ENCODE data around the gene GATAD2A. TPM values are rescaled to one million over a fixed set of nuclear protein-coding genes. Genes with fewer than 3 reads are reported as not detected.
A peak's percentile ranks its signal among the peaks of the same experiment; 100 is the strongest.

GATAD2A gene
- total and polyA plus RNA-seq, 9 of the 15 experiments (the other 6 are each of a cell fraction or from before 2014, with no cell fraction given): 2.4 to 226 (median 44.2) TPM

- TF ChIP-seq BCLAF1 (IDR thresholded peaks at IDR 0.05; ENCODE audit: borderline replicate concordance in 1 of 2, control insufficient read depth in 1 of 2, low read depth in 2 of 2, low read length in 1 of 2) (no peak), ARID1B (IDR thresholded peaks at IDR 0.05) (no peak), RBM22 (IDR thresholded peaks at IDR 0.05; ENCODE audit: low read depth, low read length, poor library complexity, severe bottlenecking) (peak; percentile 83), ZNF224 (CRISPR knock-in tag; IDR thresholded peaks at IDR 0.05) (no peak), ZNF134 (CRISPR knock-in tag; conservative IDR thresholded peaks at IDR 0.05) (no peak), TAL1 (IDR thresholded peaks at IDR 0.05) (no peak), PHB2 (IDR thresholded peaks at IDR 0.05; ENCODE audit: low read depth) (no peak), POLR2G (IDR thresholded peaks at IDR 0.05; ENCODE audit: low read depth, low read length) (peak; percentile 44), KDM2B (CRISPR knock-in tag; IDR thresholded peaks at IDR 0.05) (no peak), CEBPZ (IDR thresholded peaks at IDR 0.05; ENCODE audit: borderline replicate concordance, low read depth, low read length) (no peak), FOXJ2 (tag; IDR thresholded peaks at IDR 0.05) (no peak), ZNF175 (CRISPR knock-in tag; IDR thresholded peaks at IDR 0.05; ENCODE audit: low read depth) (no peak)
These were observed 99.5 kb downstream of the GATAD2A start (continued) for GRCh38 chr19:19504754-19505668.
